GM19395 (cell line): ENCODE measurements around the gene WFDC11.

ENCODE experiments used
- ATAC-seq: cut with Tn5 transposase; IDR thresholded peaks from one replicate; pipeline ENCODE4 v1.9.1; 2021; ENCODE audit warnings: mild to moderate bottlenecking, moderate library complexity; ENCODE audit not compliant: unreplicated experiment

The WFDC11 gene

DNA sequence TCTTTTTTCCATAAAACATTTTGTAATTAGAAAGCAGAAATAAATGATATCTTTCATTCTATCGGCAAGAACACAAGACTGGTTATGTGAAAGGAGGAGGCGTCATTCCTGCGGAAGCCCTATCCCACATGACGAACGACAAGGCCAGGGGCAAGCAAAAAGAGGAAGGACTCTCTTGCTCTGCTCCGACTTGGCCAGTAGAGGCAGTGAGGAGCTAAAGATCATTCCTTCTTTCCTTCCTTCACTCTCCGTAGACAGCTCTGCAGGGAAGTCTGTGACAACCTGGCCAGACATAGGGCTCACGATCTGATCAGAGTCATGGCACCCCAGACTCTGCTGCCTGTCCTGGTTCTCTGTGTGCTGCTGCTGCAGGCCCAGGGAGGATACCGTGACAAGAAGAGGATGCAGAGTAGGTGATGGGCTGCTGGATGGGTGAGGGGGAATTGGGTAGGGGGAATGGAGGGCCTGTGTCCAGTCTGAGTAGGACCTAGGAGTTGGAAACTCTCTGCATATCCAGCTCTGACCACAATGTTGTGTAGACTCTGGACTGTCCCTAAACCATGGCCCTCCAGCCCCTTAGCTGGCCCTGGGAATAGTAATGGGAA lies 40.4 kb downstream of the WFDC11 start, which contains the start of gene WFDC10A:
WFDC10A (plus strand) TSS at position 244 of the 605 bp plus-strand sequence; CDS start at position 319, 75 bp downstream.
- ATAC-seq = no peak

DNA sequence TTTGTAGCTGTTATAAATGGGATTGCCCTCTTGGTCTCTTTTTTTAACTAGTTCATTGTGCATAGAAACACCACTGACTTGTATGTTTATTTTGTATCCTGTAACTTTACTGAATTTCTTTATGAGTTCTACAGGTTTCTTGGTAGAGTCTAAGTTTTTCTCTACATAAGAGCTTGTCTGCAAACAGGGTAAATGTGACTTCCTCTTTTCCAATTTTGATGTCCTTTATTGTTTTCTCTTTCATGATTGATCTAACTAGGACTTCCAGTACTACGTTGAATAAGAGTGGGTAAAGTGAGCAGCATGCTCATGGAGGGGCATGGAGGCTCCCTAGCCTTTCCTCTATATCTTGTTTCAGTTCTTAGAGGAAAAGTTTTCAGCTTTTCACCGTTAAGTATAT lies 43.5 kb downstream of the WFDC11 start:
- no peak for ATAC-seq

DNA sequence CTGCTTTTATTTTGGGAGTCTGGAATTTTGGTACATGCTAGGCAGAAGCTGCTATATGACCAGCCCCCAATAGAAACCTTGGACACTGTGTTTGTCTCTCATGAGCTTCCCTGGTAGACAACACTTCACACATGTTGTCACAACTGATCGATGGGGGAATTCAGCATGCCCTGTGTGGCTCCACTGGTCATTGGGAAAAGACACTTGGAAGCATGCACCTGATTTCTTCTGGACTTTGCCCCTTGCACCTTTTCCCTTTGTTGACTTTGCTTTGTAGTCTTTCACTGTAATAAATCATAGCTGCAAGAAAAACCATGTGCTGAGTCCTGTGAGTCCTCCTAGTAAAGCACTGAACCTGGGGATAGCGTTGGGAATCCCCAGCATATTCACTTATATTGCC lies 48.4 kb downstream of the WFDC11 start:
- ATAC-seq = no peak

DNA sequence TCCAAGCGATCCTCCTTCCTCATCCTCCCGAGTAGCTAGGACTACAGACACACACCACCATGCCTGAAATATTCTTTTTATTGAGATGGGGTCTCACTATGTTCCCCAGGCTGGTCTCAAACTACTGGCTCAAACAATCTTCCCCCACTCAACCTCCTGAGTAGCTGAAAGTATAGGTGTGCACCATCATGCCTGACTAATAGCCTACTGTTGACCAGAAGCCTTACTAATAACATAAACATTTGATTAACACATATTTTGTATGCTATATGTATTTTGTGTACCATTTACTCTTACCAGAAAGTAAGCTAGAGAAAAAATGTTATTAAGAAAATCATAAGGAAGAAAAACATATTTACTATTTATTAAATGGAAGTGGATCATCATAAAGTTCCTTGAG lies 52.4 kb downstream of the WFDC11 start:
- no peak for ATAC-seq

DNA sequence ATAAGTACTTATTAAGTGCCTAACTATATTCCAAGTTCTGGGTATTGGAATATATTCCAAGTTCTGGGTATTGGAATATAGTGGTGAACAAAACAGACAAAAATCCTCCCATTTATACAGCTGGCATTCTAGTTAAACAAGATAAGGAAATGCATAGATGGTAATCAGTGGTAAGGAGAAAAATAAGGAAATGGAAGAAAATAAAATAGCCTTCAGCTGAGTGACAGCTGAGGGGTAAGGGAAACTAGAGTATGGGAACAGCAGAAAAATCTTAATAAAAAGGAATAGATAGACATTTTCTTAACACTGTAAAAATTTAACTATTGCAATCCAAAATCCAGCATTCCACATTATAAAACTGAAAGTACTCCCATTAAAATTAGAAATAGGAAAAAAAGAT lies 57.7 kb downstream of the WFDC11 start:
- no peak for ATAC-seq

DNA sequence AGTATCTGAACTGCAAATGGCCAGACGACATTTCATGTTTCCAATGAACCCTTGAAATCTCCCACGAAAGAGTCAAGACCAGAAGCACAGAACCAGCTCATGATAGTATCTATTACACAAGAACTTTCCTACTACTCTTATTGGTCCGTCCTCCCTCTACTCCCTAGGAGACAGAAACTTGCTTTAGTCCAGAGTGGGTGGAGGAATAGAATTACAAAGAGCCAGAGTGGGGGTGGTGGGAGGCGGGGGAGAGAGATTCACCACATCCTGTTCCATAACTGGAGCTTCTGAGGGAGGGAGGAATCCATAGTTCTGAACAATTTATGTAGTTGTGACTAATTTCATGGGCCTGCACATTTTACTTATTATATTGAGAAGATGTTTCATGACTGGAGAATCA lies 59.0 kb downstream of the WFDC11 start:
- ATAC-seq = no peak

DNA sequence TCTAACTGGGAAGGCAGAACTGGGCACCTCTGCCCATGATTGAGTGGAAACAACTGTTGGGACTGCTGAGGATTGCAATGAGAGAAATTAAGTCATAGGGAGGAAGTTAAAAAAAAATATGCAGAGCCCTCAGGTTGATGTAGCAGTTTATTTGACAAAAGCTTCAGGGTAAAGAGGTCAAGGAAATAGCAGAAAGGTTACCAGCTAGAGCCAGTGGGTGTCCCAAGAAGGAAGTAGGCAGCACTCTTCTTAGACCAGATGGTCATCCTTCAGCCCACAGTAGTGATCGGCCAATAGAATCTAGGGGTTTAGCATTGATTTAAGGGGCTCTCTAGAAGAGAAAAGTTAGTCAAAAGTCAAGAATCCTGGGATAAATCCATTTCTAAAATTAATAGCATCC lies 62.2 kb downstream of the WFDC11 start:
- no peak for ATAC-seq
